Common myeloid progenitor, CD34-positive (primary cell): ENCODE measurements around the gene ATF1.
"Not testable (repeated sequence)": the region's sequence is repeated elsewhere in the genome, so short reads cannot be mapped to it uniquely, and the experiment has no call there.

Experiments
- CTCF ChIA-PET: fragments of 350-600 bp; sonication (Branson Sonifier 250); formaldehyde crosslinking; loops from one replicate; lab custom pipeline; 2021; ENCODE audit warnings: antibody characterized with exemption; lab: Charles Lee
- POLR2A ChIA-PET: fragments of 350-600 bp; sonication (Branson Sonifier 250); formaldehyde crosslinking; loops from one replicate; lab custom pipeline; 2021; ENCODE audit warnings: antibody characterized with exemption; lab: Charles Lee
- DNase-seq, 3 donors: peaks; one replicate each; pipeline versions ENCODE4 v3.0.0 to v3.0.0-alpha.2; 2013
- H3K27ac ChIP-seq, 2 experiments: 1 replicate in 1 of 2; 2 replicates in 1 of 2; pipeline ENCODE4 v1.7.0; 2013; ENCODE audit warnings: inconsistent platforms in 2 of 2, low read length in 2 of 2, mild to moderate bottlenecking in 2 of 2, low read depth in 1 of 2, moderate library complexity in 1 of 2; ENCODE audit not compliant: severe bottlenecking in 2 of 2, insufficient read depth in 1 of 2, poor library complexity in 1 of 2
- H3K27me3 ChIP-seq, 5 experiments: replicated peaks in 2 of 5; 1 replicate in 3 of 5; 2 replicates in 2 of 5; pipeline versions ENCODE4 v1.6.1 to v1.7.0; 2013; ENCODE audit warnings: low read length in 4 of 5, mild to moderate bottlenecking in 2 of 5, moderate library complexity in 2 of 5, inconsistent platforms in 1 of 5; ENCODE audit not compliant: insufficient read depth in 5 of 5, control insufficient read depth in 4 of 5
- H3K36me3 ChIP-seq, 4 experiments: 1 replicate in 2 of 4; 2 replicates in 2 of 4; pipeline versions ENCODE4 v1.6.1 to v1.7.0; 2013; ENCODE audit warnings: low read length in 3 of 4, control low read depth in 1 of 4, mild to moderate bottlenecking in 1 of 4; ENCODE audit not compliant: control insufficient read depth in 4 of 4, insufficient read depth in 4 of 4
- H3K4me1 ChIP-seq, 4 experiments: 1 replicate in 3 of 4; 2 replicates in 1 of 4; pipeline versions ENCODE4 v1.6.1 to v1.7.1; 2013; ENCODE audit warnings: low read length in 3 of 4, mild to moderate bottlenecking in 3 of 4, control low read depth in 1 of 4, inconsistent platforms in 1 of 4, moderate library complexity in 1 of 4; ENCODE audit not compliant: control insufficient read depth in 4 of 4, insufficient read depth in 4 of 4; ENCODE audit errors: control extremely low read depth in 1 of 4
- H3K4me3 ChIP-seq, 7 experiments: 1 replicate in 4 of 7; 2 replicates in 3 of 7; pipeline versions ENCODE4 v1.5.1 to v1.7.0; 2013; ENCODE audit warnings: mild to moderate bottlenecking in 7 of 7, low read length in 6 of 7, moderate library complexity in 6 of 7, inconsistent platforms in 2 of 7, low read depth in 2 of 7, control low read depth in 1 of 7; ENCODE audit not compliant: insufficient read depth in 4 of 7, control insufficient read depth in 1 of 7; ENCODE audit errors: extremely low read depth in 1 of 7
- H3K9me3 ChIP-seq, 5 experiments: 1 replicate in 4 of 5; 2 replicates in 1 of 5; pipeline versions ENCODE4 v1.6.1 to v1.7.1; 2013; ENCODE audit warnings: low read length in 4 of 5, mild to moderate bottlenecking in 2 of 5, inconsistent platforms in 1 of 5, low read depth in 1 of 5, moderate library complexity in 1 of 5; ENCODE audit not compliant: control insufficient read depth in 4 of 5, insufficient read depth in 2 of 5; ENCODE audit errors: control extremely low read depth in 1 of 5
- WGBS: methylation state at CpG from one replicate; pipeline ENCODE4 v1.1.5; 2013; ENCODE audit not compliant: insufficient coverage; 5-methylcytosine and 5-hydroxymethylcytosine counted together

Gene ATF1

DNA sequence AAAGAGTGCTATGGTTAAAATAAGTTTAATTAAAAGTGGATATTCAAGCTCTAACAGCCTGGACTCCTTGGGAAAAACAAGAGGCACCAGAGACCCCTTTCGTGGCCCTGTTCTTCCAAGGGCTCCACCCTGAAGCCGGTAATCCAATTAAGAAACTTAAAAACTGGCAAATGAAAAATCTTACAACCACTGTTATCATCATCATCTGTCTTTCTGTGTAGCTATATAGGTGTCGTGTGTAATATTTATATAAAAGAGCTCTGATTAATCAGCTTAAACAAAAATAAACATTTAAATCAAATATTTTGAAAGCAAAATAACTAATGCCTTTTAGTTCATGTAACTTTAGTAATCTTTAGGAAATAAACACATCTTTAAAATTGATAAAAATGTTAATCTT, 4.5 kb downstream of the ATF1 start:
- Histone ChIP-seq H3K27me3 (no peaks in the 10 kb centered on the region), H3K4me1 (peaks cover 0 to 17% (median 9%) of the 10 kb centered on the region in 4 experiments), H3K36me3 (peaks cover 6 to 14% (median 7%) of the 10 kb centered on the region in 4 experiments), H3K27ac (no peak overlapping the region), H3K9me3 (peaks cover 0 to 2% (median 0%) of the 10 kb centered on the region in 5 experiments), H3K4me3 (no peak overlapping the region)
- ChIA-PET POLR2A (interaction anchor here (0.9 kb wide), 1 partner anchor 9 kb away, joined by 3 read pairs; no protein-coding TSS in a partner anchor), CTCF (interaction anchor here (0.9 to 1.8 kb wide), 3 partner anchors 54 to 259 kb away, joined by 3 to 5 read pairs (median 3); a partner anchor contains a TSS)
- no peak for DNase-seq
- no CpG with 5 or more reads among the region's 3 CpGs for WGBS

- H3K27ac ChIP-seq: not testable (repeated sequence)
Observed at GRCh38 chr12:50768813-50769212, 4.9 kb downstream of the ATF1 start.

GRCh38 chr12:50771409-50771808, 7.5 kb downstream of the ATF1 start:
- POLR2A ChIA-PET: interaction anchor here (0.6 kb wide), 1 partner anchor 10 kb away, joined by 4 read pairs; no protein-coding TSS in a partner anchor
- no peak overlapping the region for H3K27ac ChIP-seq
- H3K36me3 ChIP-seq: peaks cover 6 to 14% (median 7%) of the 10 kb centered on the region in 4 experiments
- H3K9me3 ChIP-seq: peaks cover 0 to 2% (median 0%) of the 10 kb centered on the region in 5 experiments
- WGBS: 95% methylated on average over 5 of the region's 5 CpGs
- H3K27me3 ChIP-seq: no peaks in the 10 kb centered on the region
- no peak overlapping the region for H3K4me3 ChIP-seq
- no peak for DNase-seq
- CTCF ChIA-PET: no interaction called here
- H3K4me1 ChIP-seq: no peaks in the 10 kb centered on the region

More at GRCh38 chr12:50768813-50769212, 4.9 kb downstream of the ATF1 start:
- H3K27me3 ChIP-seq, POLR2A ChIA-PET, H3K9me3 ChIP-seq, H3K4me3 ChIP-seq: not testable (repeated sequence)
- CTCF ChIA-PET: interaction anchor here (0.9 to 1.8 kb wide), 2 partner anchors 53 to 259 kb away, joined by 3 read pairs; no protein-coding TSS in a partner anchor
- WGBS: 53% methylated on average over 2 of the region's 2 CpGs
- Histone ChIP-seq H3K36me3 (peaks cover 6 to 14% (median 7%) of the 10 kb centered on the region in 4 experiments), H3K4me1 (peaks cover 0 to 16% (median 9%) of the 10 kb centered on the region in 4 experiments)
- DNase-seq: peak in 2 of 3 donors; percentile 23 to 45

- Histone ChIP-seq H3K4me3 (no peak overlapping the region), H3K27me3 (no peaks in the 10 kb centered on the region), H3K4me1 (no peaks in the 10 kb centered on the region), H3K36me3 (peaks cover 6 to 14% (median 7%) of the 10 kb centered on the region in 4 experiments), H3K9me3 (peaks cover 0 to 2% (median 0%) of the 10 kb centered on the region in 5 experiments), H3K27ac (no peak overlapping the region)
- ChIA-PET CTCF (interaction anchor here (1.0 kb wide), 1 partner anchor 254 kb away, joined by 3 read pairs; the partner anchor contains the start of gene SLC11A2), POLR2A (no interaction called here)
- no peak for DNase-seq
- 100% methylated on average over 3 of the region's 5 CpGs for WGBS
Observed at GRCh38 chr12:50772470-50772869, 8.6 kb downstream of the ATF1 start.

GRCh38 chr12:50772877-50773276, 9.0 kb downstream of the ATF1 start:
- peaks cover 6 to 14% (median 7%) of the 10 kb centered on the region in 4 experiments for H3K36me3 ChIP-seq
- no peaks in the 10 kb centered on the region for H3K27me3 ChIP-seq
- no peaks in the 10 kb centered on the region for H3K4me1 ChIP-seq
- no peak overlapping the region for H3K4me3 ChIP-seq
- ChIA-PET POLR2A (no interaction called here), CTCF (interaction anchor here (1.0 kb wide), 1 partner anchor 254 kb away, joined by 3 read pairs; the partner anchor contains the start of gene SLC11A2)
- no peak overlapping the region for H3K27ac ChIP-seq
- DNase-seq: no peak
- WGBS: 100% methylated on average over 1 of the region's 2 CpGs
- H3K9me3 ChIP-seq: peaks cover 0 to 2% (median 0%) of the 10 kb centered on the region in 5 experiments

GRCh38 chr12:50775251-50775650, 11.3 kb downstream of the ATF1 start:
- Histone ChIP-seq H3K4me3 (no peak overlapping the region), H3K4me1 (no peaks in the 10 kb centered on the region), H3K27ac (no peak overlapping the region), H3K27me3 (no peaks in the 10 kb centered on the region), H3K36me3 (peaks cover 4 to 10% (median 8%) of the 10 kb centered on the region in 4 experiments), H3K9me3 (peaks cover 0 to 2% (median 0%) of the 10 kb centered on the region in 5 experiments)
- ChIA-PET CTCF (interaction anchor here (2.1 kb wide), 1 partner anchor 10 kb away, joined by 12 read pairs; no protein-coding TSS in a partner anchor), POLR2A (no interaction called here)
- WGBS: no CpG with 5 or more reads among the region's 2 CpGs
- peak in 1 of 3 donors; percentile 19 for DNase-seq
